GM23248 (cell line): ENCODE data around the gene ARL3.

Experiments used
- EZH2 ChIP-seq: fragments of 200-600 bp; sonication (generic); IDR thresholded peaks from 2 replicates; pipeline ENCODE4 v1.6.1; 2018; ENCODE audit warnings: antibody characterized with exemption, mild to moderate bottlenecking; ENCODE audit not compliant: insufficient read depth, poor library complexity, severe bottlenecking
- EZH2phosphoT487 ChIP-seq: fragments of 200-600 bp; sonication (generic); IDR thresholded peaks from 2 replicates; pipeline ENCODE4 v1.6.1; 2018; ENCODE audit warnings: antibody characterized with exemption, moderate library complexity, mild to moderate bottlenecking, low read depth; ENCODE audit not compliant: insufficient read depth

- no peak for TF ChIP-seq EZH2phosphoT487
- TF ChIP-seq EZH2 = no peak
These were observed 80.3 kb downstream of the ARL3 start for GRCh38 chr10:102633848-102634247.
